Breast epithelium (tissue), 3 donors: Measurements from ENCODE around the gene ANKS1B.

Experiments used
- CTCF ChIP-seq, 3 donors: fragments of 450-650 bp; IDR thresholded peaks; one replicate each; pipeline ENCODE4 v1.5.1; 2016 to 2017; ENCODE audit warnings: antibody characterized with exemption in 3 of 3, mild to moderate bottlenecking in 3 of 3, moderate library complexity in 3 of 3
- POLR2AphosphoS5 ChIP-seq, 3 donors: sonication (generic); formaldehyde crosslinking; IDR thresholded peaks; one replicate each; pipeline ENCODE4 v1.6.1; 2017; ENCODE audit warnings: antibody characterized with exemption in 3 of 3

- TF ChIP-seq POLR2AphosphoS5 (IDR thresholded peaks at IDR 0.05): no peak
- no peak for TF ChIP-seq CTCF (IDR thresholded peaks at IDR 0.05)
These were observed 837.6 kb downstream of the ANKS1B start for GRCh38 chr12:99147130-99147529.
